ENCODE data around the gene GOLGA6L10.
"Not testable (repeated sequence)": the region's sequence is repeated elsewhere in the genome, so short reads cannot be mapped to it uniquely, and the experiment has no call there.

Gene GOLGA6L10

GRCh38 chr15:82349375-82349774 lies at the start of gene GOLGA6L10:
GOLGA6L10 (minus strand) TSS chr15:82349475; CDS start chr15:82349375, 100 bp downstream.
- not testable (repeated sequence) for H3K9me3 ChIP-seq (replicated peaks; ENCODE audit: insufficient read depth, low read length); H3K4me2 ChIP-seq (ENCODE audit: low read depth, low read length); H3K9ac ChIP-seq (ENCODE audit: low read length); DNase-seq; H2AFZ ChIP-seq (ENCODE audit: low read length); H4K20me1 ChIP-seq (ENCODE audit: insufficient read depth, low read length); H3K4me3 ChIP-seq (ENCODE audit: low read length); H3F3A ChIP-seq (ENCODE audit: insufficient read depth, low read length); H3K4me1 ChIP-seq (ENCODE audit: low read length); H3K9me2 ChIP-seq (replicated peaks; ENCODE audit: insufficient read depth, low read length); H3K27me3 ChIP-seq (replicated peaks; ENCODE audit: insufficient read depth, low read length); H3K79me2 ChIP-seq (ENCODE audit: low read length); H3K36me3 ChIP-seq (replicated peaks; ENCODE audit: insufficient read depth, low read length); H3K27ac ChIP-seq (ENCODE audit: low read length)

DNA sequence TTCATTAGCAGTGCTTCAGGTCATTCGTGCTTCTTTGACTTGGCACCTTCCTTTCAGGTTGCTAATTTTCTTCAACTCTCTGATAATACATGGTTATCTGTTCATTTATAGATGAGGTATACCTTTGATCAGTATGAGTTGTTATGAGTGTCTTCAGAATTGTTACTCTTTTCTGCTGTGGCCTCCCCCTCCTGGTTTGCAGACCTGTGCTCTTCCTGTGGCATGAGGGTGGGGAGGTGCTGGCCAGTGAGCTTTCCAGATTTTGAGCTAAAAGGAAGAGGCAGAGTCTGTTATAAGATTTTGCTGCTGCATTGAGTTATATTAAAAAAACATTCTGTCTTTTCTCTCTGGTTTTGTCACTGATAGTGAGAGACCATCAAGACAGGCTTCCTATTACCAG lies 49.5 kb upstream of the GOLGA6L10 start:
- TF ChIP-seq, protein P1, sequence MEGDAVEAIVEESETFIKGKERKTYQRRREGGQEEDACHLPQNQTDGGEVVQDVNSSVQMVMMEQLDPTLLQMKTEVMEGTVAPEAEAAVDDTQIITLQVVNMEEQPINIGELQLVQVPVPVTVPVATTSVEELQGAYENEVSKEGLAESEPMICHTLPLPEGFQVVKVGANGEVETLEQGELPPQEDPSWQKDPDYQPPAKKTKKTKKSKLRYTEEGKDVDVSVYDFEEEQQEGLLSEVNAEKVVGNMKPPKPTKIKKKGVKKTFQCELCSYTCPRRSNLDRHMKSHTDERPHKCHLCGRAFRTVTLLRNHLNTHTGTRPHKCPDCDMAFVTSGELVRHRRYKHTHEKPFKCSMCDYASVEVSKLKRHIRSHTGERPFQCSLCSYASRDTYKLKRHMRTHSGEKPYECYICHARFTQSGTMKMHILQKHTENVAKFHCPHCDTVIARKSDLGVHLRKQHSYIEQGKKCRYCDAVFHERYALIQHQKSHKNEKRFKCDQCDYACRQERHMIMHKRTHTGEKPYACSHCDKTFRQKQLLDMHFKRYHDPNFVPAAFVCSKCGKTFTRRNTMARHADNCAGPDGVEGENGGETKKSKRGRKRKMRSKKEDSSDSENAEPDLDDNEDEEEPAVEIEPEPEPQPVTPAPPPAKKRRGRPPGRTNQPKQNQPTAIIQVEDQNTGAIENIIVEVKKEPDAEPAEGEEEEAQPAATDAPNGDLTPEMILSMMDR (IDR thresholded peaks at IDR 0.05; ENCODE audit: low read length) = no peak
- TF ChIP-seq EZH2phosphoT487 (IDR thresholded peaks at IDR 0.05; ENCODE audit: low read length) (no peak), EZH2 (optimal IDR thresholded peaks at IDR 0.05; ENCODE audit: low read depth, low read length) (no peak)
- no peaks in the 10 kb centered on the region for H3F3A ChIP-seq (ENCODE audit: insufficient read depth, low read length)
- H3K27me3 ChIP-seq (replicated peaks; ENCODE audit: insufficient read depth, low read length) = no peaks in the 10 kb centered on the region
- H3K4me1 ChIP-seq (ENCODE audit: low read length) = no peaks in the 10 kb centered on the region
- H2AFZ ChIP-seq (ENCODE audit: low read length) = no peak overlapping the region
- no peaks in the 10 kb centered on the region for H3K9me2 ChIP-seq (replicated peaks; ENCODE audit: insufficient read depth, low read length)
- no peak overlapping the region for H3K4me3 ChIP-seq (ENCODE audit: low read length)
- H3K27ac ChIP-seq (ENCODE audit: low read length) = no peak overlapping the region
- no peak overlapping the region for H3K9ac ChIP-seq (ENCODE audit: low read length)
- H4K20me1 ChIP-seq (ENCODE audit: insufficient read depth, low read length) = no peaks in the 10 kb centered on the region
- H3K79me2 ChIP-seq (ENCODE audit: low read length) = no peaks in the 10 kb centered on the region
- H3K4me2 ChIP-seq (ENCODE audit: low read depth, low read length) = no peak overlapping the region
- no peaks in the 10 kb centered on the region for H3K36me3 ChIP-seq (replicated peaks; ENCODE audit: insufficient read depth, low read length)
- no peaks in the 10 kb centered on the region for H3K9me3 ChIP-seq (replicated peaks; ENCODE audit: insufficient read depth, low read length)
- no peak for DNase-seq

DNA sequence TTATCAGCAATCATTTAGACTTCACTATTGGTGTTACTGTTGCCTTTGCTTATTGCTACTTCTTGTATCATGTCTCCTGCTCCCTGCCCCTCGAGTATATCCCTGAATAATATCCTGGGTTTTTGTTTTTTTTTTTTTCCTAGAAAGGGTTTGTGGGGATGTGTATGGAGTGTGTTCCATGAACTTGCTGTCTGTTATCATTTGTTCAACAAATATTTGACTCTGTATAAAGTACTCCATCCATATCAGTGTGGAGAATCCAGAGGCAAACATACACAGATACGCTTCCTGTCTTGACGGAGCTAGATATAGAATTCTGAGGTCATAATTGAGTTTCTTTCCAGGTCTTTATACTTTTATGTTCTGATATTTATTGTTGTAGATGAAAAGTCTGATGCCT lies 48.5 kb upstream of the GOLGA6L10 start:
- Histone ChIP-seq H3K9me3 (replicated peaks; ENCODE audit: insufficient read depth, low read length) (no peaks in the 10 kb centered on the region), H3K9me2 (replicated peaks; ENCODE audit: insufficient read depth, low read length) (no peaks in the 10 kb centered on the region)
- TF ChIP-seq EZH2 (optimal IDR thresholded peaks at IDR 0.05; ENCODE audit: low read depth, low read length) (no peak), EZH2phosphoT487 (IDR thresholded peaks at IDR 0.05; ENCODE audit: low read length) (no peak)
- TF ChIP-seq, protein P1 (IDR thresholded peaks at IDR 0.05; ENCODE audit: low read length) = no peak

GRCh38 chr15:82395788-82396187 lies 46.5 kb upstream of the GOLGA6L10 start:
- not testable (repeated sequence) for H3K36me3 ChIP-seq (replicated peaks; ENCODE audit: insufficient read depth, low read length); H3K9ac ChIP-seq (ENCODE audit: low read length); H3F3A ChIP-seq (ENCODE audit: insufficient read depth, low read length); H3K4me3 ChIP-seq (ENCODE audit: low read length); H2AFZ ChIP-seq (ENCODE audit: low read length); H3K4me2 ChIP-seq (ENCODE audit: low read depth, low read length); H3K27me3 ChIP-seq (replicated peaks; ENCODE audit: insufficient read depth, low read length); H3K27ac ChIP-seq (ENCODE audit: low read length); H3K79me2 ChIP-seq (ENCODE audit: low read length); H4K20me1 ChIP-seq (ENCODE audit: insufficient read depth, low read length); DNase-seq; H3K4me1 ChIP-seq (ENCODE audit: low read length); H3K9me2 ChIP-seq (replicated peaks; ENCODE audit: insufficient read depth, low read length); H3K9me3 ChIP-seq (replicated peaks; ENCODE audit: insufficient read depth, low read length)

More for the DNA sequence above, 48.5 kb upstream of the GOLGA6L10 start:
- Histone ChIP-seq H3K36me3 (replicated peaks; ENCODE audit: insufficient read depth, low read length) (no peaks in the 10 kb centered on the region), H3F3A (ENCODE audit: insufficient read depth, low read length) (no peaks in the 10 kb centered on the region), H3K4me2 (ENCODE audit: low read depth, low read length) (no peak overlapping the region), H3K4me3 (ENCODE audit: low read length) (no peak overlapping the region), H3K9ac (ENCODE audit: low read length) (no peak overlapping the region), H2AFZ (ENCODE audit: low read length) (no peak overlapping the region), H3K27me3 (replicated peaks; ENCODE audit: insufficient read depth, low read length) (no peaks in the 10 kb centered on the region), H4K20me1 (ENCODE audit: insufficient read depth, low read length) (no peaks in the 10 kb centered on the region), H3K79me2 (ENCODE audit: low read length) (no peaks in the 10 kb centered on the region), H3K27ac (ENCODE audit: low read length) (no peak overlapping the region), H3K4me1 (ENCODE audit: low read length) (no peaks in the 10 kb centered on the region)
- DNase-seq = no peak

Measured in MM.1S (cell line).